ENCODE data around the gene IDI2.

DNA sequence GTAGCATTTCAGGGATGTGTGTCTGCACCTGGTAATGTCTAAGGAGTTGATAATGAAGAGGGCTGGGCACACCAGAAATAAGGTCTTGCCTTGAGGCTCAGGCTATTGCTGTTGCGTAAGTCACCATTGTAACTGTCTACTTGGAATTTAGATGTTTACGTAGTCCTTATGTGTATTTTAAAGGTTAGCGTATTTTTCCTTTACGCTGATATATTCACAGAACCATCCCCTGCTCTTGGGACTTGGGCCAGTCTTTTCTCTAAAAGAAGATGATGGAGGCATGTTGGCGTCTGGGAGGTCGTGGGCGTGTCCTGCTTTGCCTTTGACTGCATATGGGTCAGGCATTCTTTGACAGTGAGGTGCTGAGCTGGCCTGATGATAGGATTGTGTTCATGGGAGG, 45.3 kb upstream of the IDI2 start:
- TF ChIP-seq, protein P1, sequence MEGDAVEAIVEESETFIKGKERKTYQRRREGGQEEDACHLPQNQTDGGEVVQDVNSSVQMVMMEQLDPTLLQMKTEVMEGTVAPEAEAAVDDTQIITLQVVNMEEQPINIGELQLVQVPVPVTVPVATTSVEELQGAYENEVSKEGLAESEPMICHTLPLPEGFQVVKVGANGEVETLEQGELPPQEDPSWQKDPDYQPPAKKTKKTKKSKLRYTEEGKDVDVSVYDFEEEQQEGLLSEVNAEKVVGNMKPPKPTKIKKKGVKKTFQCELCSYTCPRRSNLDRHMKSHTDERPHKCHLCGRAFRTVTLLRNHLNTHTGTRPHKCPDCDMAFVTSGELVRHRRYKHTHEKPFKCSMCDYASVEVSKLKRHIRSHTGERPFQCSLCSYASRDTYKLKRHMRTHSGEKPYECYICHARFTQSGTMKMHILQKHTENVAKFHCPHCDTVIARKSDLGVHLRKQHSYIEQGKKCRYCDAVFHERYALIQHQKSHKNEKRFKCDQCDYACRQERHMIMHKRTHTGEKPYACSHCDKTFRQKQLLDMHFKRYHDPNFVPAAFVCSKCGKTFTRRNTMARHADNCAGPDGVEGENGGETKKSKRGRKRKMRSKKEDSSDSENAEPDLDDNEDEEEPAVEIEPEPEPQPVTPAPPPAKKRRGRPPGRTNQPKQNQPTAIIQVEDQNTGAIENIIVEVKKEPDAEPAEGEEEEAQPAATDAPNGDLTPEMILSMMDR (IDR thresholded peaks at IDR 0.05), result no peak
- no peak for TF ChIP-seq POLR2A (IDR thresholded peaks at IDR 0.05)

Data from right lobe of liver (tissue), 4 donors.